NCI-H69 (cell line): ENCODE measurements around the gene KCNMA1.
A peak's percentile ranks its signal among the peaks of the same experiment; 100 is the strongest.

Experiments
- DNase-seq: peaks from one replicate; lab custom pipeline; 2025; lab: John Stamatoyannopoulos, UW

Gene KCNMA1

GRCh38 chr10:76901701-76902100 is 735.9 kb downstream of the KCNMA1 start:
- no peak for DNase-seq

- no peak for DNase-seq
Measured at GRCh38 chr10:76899490-76899889, 738.1 kb downstream of the KCNMA1 start.

GRCh38 chr10:76892766-76893479 is 744.7 kb downstream of the KCNMA1 start:
- DNase-seq, result no peak

- DNase-seq, result no peak
Measured at GRCh38 chr10:76887223-76888010, 750.2 kb downstream of the KCNMA1 start.

GRCh38 chr10:76885816-76886215 is 751.8 kb downstream of the KCNMA1 start:
- peak; percentile 93 for DNase-seq

GRCh38 chr10:76884673-76885275 is 752.8 kb downstream of the KCNMA1 start:
- DNase-seq, result no peak

- DNase-seq, result no peak
Measured at GRCh38 chr10:76883596-76883995, 754.0 kb downstream of the KCNMA1 start.

GRCh38 chr10:76882796-76883195 is 754.8 kb downstream of the KCNMA1 start:
- no peak for DNase-seq

GRCh38 chr10:76882245-76882644 is 755.4 kb downstream of the KCNMA1 start:
- DNase-seq, result peak; percentile 14

GRCh38 chr10:76881477-76882220 is 756.0 kb downstream of the KCNMA1 start:
- no peak for DNase-seq

GRCh38 chr10:76880931-76881330 is 756.7 kb downstream of the KCNMA1 start:
- no peak for DNase-seq

- DNase-seq, result peak; percentile 77
Measured at GRCh38 chr10:76879116-76879913, 758.3 kb downstream of the KCNMA1 start.

GRCh38 chr10:76878514-76878913 is 759.1 kb downstream of the KCNMA1 start:
- no peak for DNase-seq

GRCh38 chr10:76874896-76875295 is 762.7 kb downstream of the KCNMA1 start:
- DNase-seq, result no peak

GRCh38 chr10:76874176-76874575 is 763.4 kb downstream of the KCNMA1 start:
- peak; percentile 20 for DNase-seq

GRCh38 chr10:76871697-76872295 is 765.8 kb downstream of the KCNMA1 start:
- DNase-seq, result peak; percentile 78

GRCh38 chr10:76869931-76870330 is 767.7 kb downstream of the KCNMA1 start:
- DNase-seq, result peak; percentile 77

GRCh38 chr10:76868098-76868977 is 769.3 kb downstream of the KCNMA1 start:
- DNase-seq, result peak; percentile 79

- DNase-seq, result peak; percentile 2
Measured at GRCh38 chr10:76866841-76867586, 770.6 kb downstream of the KCNMA1 start.
